Measurements from ENCODE around the gene TBC1D20. TPM values are rescaled to one million over a fixed set of nuclear protein-coding genes. Genes with fewer than 3 reads are reported as not detected.

The TBC1D20 gene
- total RNA-seq, 1 experiment from 2014 or later: 32.3 TPM

- Histone ChIP-seq H3K4me1 (ENCODE audit: control insufficient read depth in 1 of 2, insufficient read depth in 2 of 2, low read length in 2 of 2) (peaks cover 16 to 28% of the 10 kb centered on the region in 2 experiments), H3K79me2 (ENCODE audit: insufficient read depth, low read length) (no peaks in the 10 kb centered on the region), H4K20me1 (ENCODE audit: insufficient read depth) (no peaks in the 10 kb centered on the region), H3K9ac (ENCODE audit: low read length) (no peak overlapping the region), H3K27ac (ENCODE audit: low read depth, low read length) (peak overlapping the region; percentile 49), H2AFZ (ENCODE audit: low read depth, low read length, poor library complexity, severe bottlenecking) (peak overlapping the region; percentile 47), H3K36me3 (ENCODE audit: control insufficient read depth in 1 of 2, insufficient read depth in 2 of 2, low read length in 2 of 2) (peaks cover 6 to 19% of the 10 kb centered on the region in 2 experiments), H3K9me3 (ENCODE audit: control insufficient read depth in 1 of 2, insufficient read depth in 1 of 2, low read depth in 1 of 2, low read length in 2 of 2) (peaks cover 0 to 6% of the 10 kb centered on the region in 2 experiments; a peak in 1 of 4 replicates), H3K4me3 (replicated peaks in 1 of 2; ENCODE audit: low read depth in 1 of 2, low read length in 2 of 2) (no peak overlapping the region), H3K9me2 (ENCODE audit: insufficient read depth) (no peaks in the 10 kb centered on the region), H3K4me2 (ENCODE audit: low read length) (peak overlapping the region; percentile 12), H3K27me3 (ENCODE audit: insufficient read depth, low read length) (no peaks in the 10 kb centered on the region)
- ChIA-PET CTCF (interaction anchor here (0.5 to 1.9 kb wide), 3 partner anchors 29 to 39 kb away, joined by 3 to 7 read pairs (median 3); no protein-coding TSS in a partner anchor), POLR2A (interaction anchor here (0.6 to 19.5 kb wide), 6 partner anchors 9 to 143 kb away, joined by 3 to 639 read pairs (median 3); partner anchors contain the start of genes CSNK2A1 and TRIB3), RAD21 (ENCODE audit: low non-redundant PET in 1 of 2, low total read pairs in 2 of 2, uncharacterized antibody in 2 of 2, unreplicated experiment in 2 of 2) (interaction anchor here in 1 of 2 experiments (1.1 kb wide), 1 partner anchor 19 kb away, joined by 4 read pairs; no protein-coding TSS in a partner anchor)
- ATAC-seq (peak; percentile 81), DNase-seq (ENCODE audit: low read depth, low spot score) (no peak)
- TSS peak; percentile 29 for BruUV-seq (replicated peaks)
- no peak for TF ChIP-seq ZNF274 (IDR thresholded peaks at IDR 0.05; ENCODE audit: low read depth, low read length)
- TF ChIP-seq SP1 (IDR thresholded peaks at IDR 0.05; ENCODE audit: low read depth): no peak
- no peak for TF ChIP-seq ZBTB33 (IDR thresholded peaks at IDR 0.05; ENCODE audit: extremely low read depth, insufficient replicate concordance, low read length)
- TF ChIP-seq POLR2AphosphoS5 (IDR thresholded peaks at IDR 0.05; ENCODE audit: low read depth, low read length): peak; percentile 35
- TF ChIP-seq MAX (IDR thresholded peaks at IDR 0.05): peak; percentile 32; the same call in 1 of the 2 replicates
- 0 out of 2 replicates have a peak, but pooled peaks have one; percentile 5 for TF ChIP-seq EGR1 (IDR thresholded peaks at IDR 0.05; ENCODE audit: low read depth)
- no peak for TF ChIP-seq EZH2 (IDR thresholded peaks at IDR 0.05)
- no peak for TF ChIP-seq JUND (IDR thresholded peaks at IDR 0.05)
- no peak for TF ChIP-seq EZH2phosphoT487 (IDR thresholded peaks at IDR 0.05; ENCODE audit: borderline replicate concordance)
- no peak for TF ChIP-seq POLR2A (IDR thresholded peaks at IDR 0.05; ENCODE audit: borderline replicate concordance, extremely low read depth, insufficient read depth, insufficient read length)
- TF ChIP-seq SRF (IDR thresholded peaks at IDR 0.05; ENCODE audit: low read depth): no peak
- intact Hi-C loops (cut with micrococcal nuclease): loop anchor here (5.0 kb wide), 1 partner anchor 38 kb away; no protein-coding TSS in a partner anchor
These were observed 61.7 kb downstream of the TBC1D20 start for GRCh38 chr20:400454-401275.
